HepG2 (cell line): ENCODE results near the gene NINL. TPM values are rescaled to one million over a fixed set of nuclear protein-coding genes. Genes with fewer than 3 reads are reported as not detected.
A peak's percentile ranks its signal among the peaks of the same experiment; 100 is the strongest.

ENCODE experiments used
- ATAC-seq: fragments of 200-7000 bp; cut with Tn5 transposase; 3 replicates; pipeline ENCODE4 v1.9.1; 2020; ENCODE audit warnings: mild to moderate bottlenecking, moderate library complexity
- BruUV-seq: library from RNA; stranded (reverse); fragments of 400-500 nt; replicated peaks from 2 replicates; lab custom pipeline; 2021; lab: Mats Ljungman, UMichigan
- CTCF ChIA-PET: fragments of 300-600 bp; formaldehyde crosslinking; extraction: SDS; loops from one replicate; lab custom pipeline; 2021; ENCODE audit warnings: low total read pairs, inconsistent platforms, low intra/inter-chr PET ratio; lab: Yijun Ruan, JAX
- POLR2A ChIA-PET: fragments of 350-600 bp; sonication (Branson Sonifier 250); formaldehyde crosslinking; loops from one replicate; lab custom pipeline; 2020; ENCODE audit warnings: antibody characterized with exemption, inconsistent platforms; lab: Yijun Ruan, JAX
- DNase-seq: peaks from one replicate; pipeline ENCODE4 v3.0.0-alpha.2; 2015; ENCODE audit warnings: low spot score
- FAIRE-seq: peaks from 3 replicates; lab custom pipeline; 2011; peaks lifted over from hg19 to GRCh38; lab: Jason Lieb, UNC
- H2AFZ ChIP-seq: one replicate; pipeline ENCODE4 v1.6.1; 2011; ENCODE audit warnings: low read length, inconsistent platforms
- H3K27ac ChIP-seq: fragments of 300-600 bp; 3 replicates; pipeline ENCODE4 v1.8.0; 2011; ENCODE audit warnings: mixed run types, mild to moderate bottlenecking, mixed read lengths, low read length, inconsistent platforms; ENCODE audit not compliant: insufficient read depth; ENCODE audit errors: extremely low read length
- H3K27me3 ChIP-seq, 2 experiments: fragments of 200-600 bp in 1 of 2; 2 replicates in 1 of 2; 3 replicates in 1 of 2; pipeline versions ENCODE4 v1.6.0 to v1.8.0; 2011; ENCODE audit warnings: low read length in 2 of 2, mild to moderate bottlenecking in 2 of 2, moderate library complexity in 2 of 2, inconsistent platforms in 1 of 2; ENCODE audit not compliant: insufficient read depth in 2 of 2, control insufficient read depth in 1 of 2
- H3K36me3 ChIP-seq, 2 experiments: fragments of 200-600 bp in 1 of 2; replicated peaks in 1 of 2; 2 replicates in 1 of 2; 3 replicates in 1 of 2; pipeline versions ENCODE4 v1.5.1 to v1.8.0; 2011; ENCODE audit warnings: low read length in 2 of 2, inconsistent platforms in 1 of 2; ENCODE audit not compliant: insufficient read depth in 2 of 2, control insufficient read depth in 1 of 2
- H3K4me1 ChIP-seq: 2 replicates; pipeline ENCODE4 v1.5.1; 2012; ENCODE audit warnings: low read length, inconsistent platforms; ENCODE audit not compliant: insufficient read depth
- H3K4me2 ChIP-seq: 2 replicates; pipeline ENCODE4 v1.6.0; 2011; ENCODE audit warnings: low read depth, low read length, inconsistent platforms
- H3K4me3 ChIP-seq, 3 experiments: fragments of 200-600 bp in 1 of 3; sonication (generic), shearing (Covaris generic) in 1 of 3; replicated peaks in 1 of 3; 2 replicates each; pipeline ENCODE4 v1.5.1; 2011 to 2016; ENCODE audit warnings: low read length in 3 of 3, inconsistent platforms in 2 of 3, low read depth in 2 of 3, mild to moderate bottlenecking in 2 of 3, control low read depth in 1 of 3, mixed read lengths in 1 of 3; ENCODE audit not compliant: insufficient read depth in 1 of 3
- H3K79me2 ChIP-seq: one replicate; pipeline ENCODE4 v1.6.1; 2011; ENCODE audit warnings: low read length, inconsistent platforms; ENCODE audit not compliant: insufficient read depth
- H3K9ac ChIP-seq: 2 replicates; pipeline ENCODE4 v1.6.0; 2011; ENCODE audit warnings: mild to moderate bottlenecking, low read depth, low read length, inconsistent platforms; ENCODE audit not compliant: insufficient read depth
- H3K9me3 ChIP-seq: 2 replicates; pipeline ENCODE4 v1.5.1; 2012; ENCODE audit warnings: mild to moderate bottlenecking, low read length
- H4K20me1 ChIP-seq: 2 replicates; pipeline ENCODE4 v1.6.0; 2011; ENCODE audit warnings: inconsistent platforms, mild to moderate bottlenecking, low read length, moderate library complexity; ENCODE audit not compliant: insufficient read depth
- ASH2L ChIP-seq: fragments of 300-600, 200-600 bp; sonication (generic); IDR thresholded peaks from 2 replicates; pipeline ENCODE4 v1.7.0; 2017; ENCODE audit warnings: low read depth, mild to moderate bottlenecking, moderate library complexity, mixed read lengths, low read length; ENCODE audit not compliant: insufficient read length
- GATAD2A ChIP-seq: IDR thresholded peaks from 2 replicates; pipeline ENCODE4 v1.6.1; 2016
- NBN ChIP-seq: fragments of 450-650 bp; conservative IDR thresholded peaks from 2 replicates; pipeline ENCODE4 v1.6.1; 2017
- SAP130 ChIP-seq: IDR thresholded peaks from 2 replicates; pipeline ENCODE4 v1.6.1; 2016; ENCODE audit warnings: low read depth
- SMAD1 ChIP-seq: sonication (generic); formaldehyde crosslinking; IDR thresholded peaks from 2 replicates; pipeline ENCODE4 v1.4.0; 2020; ENCODE audit warnings: missing genetic modification reagents, low read depth, mild to moderate bottlenecking, borderline replicate concordance
- SOX5 ChIP-seq: IDR thresholded peaks from 2 replicates; pipeline ENCODE4 v1.6.1; 2016; ENCODE audit warnings: borderline replicate concordance
- SRF ChIP-seq: IDR thresholded peaks from 2 replicates; pipeline ENCODE4 v1.6.1; 2011; ENCODE audit warnings: mild to moderate bottlenecking, low read depth, low read length, moderate library complexity
- ZNF296 ChIP-seq: sonication (generic); formaldehyde crosslinking; conservative IDR thresholded peaks from 2 replicates; pipeline ENCODE4 v1.5.0; 2020; ENCODE audit warnings: mild to moderate bottlenecking, missing genetic modification reagents
- ZNF674 ChIP-seq: sonication (generic); formaldehyde crosslinking; IDR thresholded peaks from 2 replicates; pipeline ENCODE4 v1.5.0; 2020; ENCODE audit warnings: low read depth, mild to moderate bottlenecking, missing genetic modification reagents
- ZNF75D ChIP-seq: sonication (generic); formaldehyde crosslinking; IDR thresholded peaks from 2 replicates; pipeline ENCODE4 v1.8.1; 2023; ENCODE audit warnings: missing genetic modification reagents, mild to moderate bottlenecking, borderline replicate concordance
- ZNF761 ChIP-seq: sonication (generic); formaldehyde crosslinking; conservative IDR thresholded peaks from 2 replicates; pipeline ENCODE4 v1.4.0; 2020; ENCODE audit warnings: mild to moderate bottlenecking, missing genetic modification reagents
- WGBS: methylation state at CpG from one replicate; pipeline ENCODE4 v1.1.6; 2017; ENCODE audit warnings: low lambda C conversion rate; 5-methylcytosine and 5-hydroxymethylcytosine counted together
- in situ Hi-C: cut with HindIII; loops from 2 replicates; pipeline ENCODE4 v1.10.0; 2017; ENCODE audit warnings: low pct_unique_long_range_greater_than_20kb; ENCODE audit not compliant: extremely low pct_ligation_motif_present
- intact Hi-C: fragments of 100-400 bp; cut with micrococcal nuclease; formaldehyde crosslinking; loops from one replicate; pipeline ENCODE4 v1.10.0; 2022; ENCODE audit not compliant: unreplicated experiment
- polyA plus RNA-seq, 8 experiments: library from polyadenylated mRNA; depleted of rRNA in 3 of 8; stranded (reverse) in 7 of 8; unstranded in 1 of 8; fragments of >200 nt; fragmentation: Illumina TruSeq in 4 of 8; extraction: Trizol in 4 of 8; gene quantifications; 2 replicates each; pipeline versions ENCODE4 v1.2.1 to v1.2.3, GENCODE V29; 2011 to 2016; ENCODE audit warnings: low read depth in 4 of 8, missing spikeins in 1 of 8, mixed read lengths in 1 of 8; ENCODE audit not compliant: insufficient read depth in 1 of 8
- total RNA-seq, 5 experiments: library from RNA; depleted of rRNA; stranded (reverse); fragments of >200 nt; fragmentation: Illumina TruSeq; extraction: Trizol; gene quantifications; 2 replicates each; pipeline ENCODE4 v1.2.3, GENCODE V29; 2016; ENCODE audit warnings: low read depth in 1 of 5

NINL gene
- total and polyA plus RNA-seq, 2 of the 13 experiments (the other 11 are each of a cell fraction or from before 2014, with no cell fraction given): 32.3 to 34.3 TPM

GRCh38 chr20:25533920-25534700 is 51.2 kb downstream of the NINL start (continued):
- TF ChIP-seq ZNF674 (CRISPR knock-in tag) (no peak), SAP130 (CRISPR knock-in tag) (0 out of 2 replicates have a peak, but pooled peaks have one; percentile 21), SOX5 (peak; percentile 33; the same call in 1 of the 2 replicates), GATAD2A (CRISPR knock-in tag) (0 out of 2 replicates have a peak, but pooled peaks have one; percentile 37), ASH2L (peak; percentile 28)

GRCh38 chr20:25532971-25533391 is 52.4 kb downstream of the NINL start:
- in situ Hi-C loops: no loop called here

More at GRCh38 chr20:25532971-25533391, 52.4 kb downstream of the NINL start:
- 98% methylated on average over 11 of the region's 11 CpGs for WGBS
- FAIRE-seq: no peak
- no TSS peak for BruUV-seq
- no peak overlapping the region for H2AFZ ChIP-seq
- no peak overlapping the region for H3K4me3 ChIP-seq
- ChIA-PET POLR2A (interaction anchor here (0.9 to 1.0 kb wide), 2 partner anchors 25 to 51 kb away, joined by 3 read pairs; no protein-coding TSS in a partner anchor), CTCF (no interaction called here)
- H3K4me2 ChIP-seq: no peak overlapping the region
- no peaks in the 10 kb centered on the region for H3K27me3 ChIP-seq
- DNase-seq: no peak
- H3K9me3 ChIP-seq: no peaks in the 10 kb centered on the region
- intact Hi-C loops: no loop called here
- H3K79me2 ChIP-seq: peaks cover 63% of the 10 kb centered on the region
- H3K27ac ChIP-seq: no peak overlapping the region
- no peak overlapping the region for H3K9ac ChIP-seq
- H4K20me1 ChIP-seq: peaks cover 19% of the 10 kb centered on the region
- TF ChIP-seq SMAD1 (CRISPR knock-in tag) (no peak), ZNF296 (0 out of 2 replicates have a peak, but pooled peaks have one; percentile 14), NBN (no peak), ZNF761 (CRISPR knock-in tag) (no peak), ZNF75D (CRISPR knock-in tag) (no peak), SRF (no peak)
- no peak for ATAC-seq
- H3K4me1 ChIP-seq: peaks cover 18% of the 10 kb centered on the region
- peaks cover 4 to 7% of the 10 kb centered on the region in 2 experiments; a peak in 1 of 5 replicates for H3K36me3 ChIP-seq
